ENCODE data around the gene TMEM132C.

DNA sequence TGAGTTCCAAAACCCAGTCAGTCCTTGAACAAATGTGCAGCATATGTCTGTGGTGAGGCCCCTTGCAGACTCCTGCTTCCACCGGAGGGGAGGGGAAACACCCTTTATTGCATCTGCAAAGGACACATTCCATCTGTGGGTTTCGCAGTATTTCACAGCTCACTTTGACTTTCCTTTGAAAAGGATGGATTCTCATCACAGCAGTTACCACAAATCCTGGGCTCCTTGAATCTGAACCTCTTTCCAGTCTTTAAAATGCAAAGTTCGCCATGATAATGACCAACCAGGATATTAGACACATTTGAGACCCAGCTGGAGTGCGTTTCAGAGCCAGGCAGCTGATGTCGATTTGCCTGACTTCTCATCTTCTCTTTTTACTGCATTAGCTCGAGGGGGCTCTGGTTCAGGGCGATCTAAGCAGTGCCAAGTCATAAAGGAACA, 314.4 kb downstream of the TMEM132C start:
- no peak for TF ChIP-seq SMC3 (IDR thresholded peaks at IDR 0.05; ENCODE audit: low read depth, low read length)
- TF ChIP-seq, protein P1, sequence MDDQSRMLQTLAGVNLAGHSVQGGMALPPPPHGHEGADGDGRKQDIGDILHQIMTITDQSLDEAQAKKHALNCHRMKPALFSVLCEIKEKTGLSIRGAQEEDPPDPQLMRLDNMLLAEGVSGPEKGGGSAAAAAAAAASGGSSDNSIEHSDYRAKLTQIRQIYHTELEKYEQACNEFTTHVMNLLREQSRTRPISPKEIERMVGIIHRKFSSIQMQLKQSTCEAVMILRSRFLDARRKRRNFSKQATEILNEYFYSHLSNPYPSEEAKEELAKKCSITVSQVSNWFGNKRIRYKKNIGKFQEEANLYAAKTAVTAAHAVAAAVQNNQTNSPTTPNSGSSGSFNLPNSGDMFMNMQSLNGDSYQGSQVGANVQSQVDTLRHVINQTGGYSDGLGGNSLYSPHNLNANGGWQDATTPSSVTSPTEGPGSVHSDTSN (IDR thresholded peaks at IDR 0.05) = no peak
- TF ChIP-seq, protein P2, sequence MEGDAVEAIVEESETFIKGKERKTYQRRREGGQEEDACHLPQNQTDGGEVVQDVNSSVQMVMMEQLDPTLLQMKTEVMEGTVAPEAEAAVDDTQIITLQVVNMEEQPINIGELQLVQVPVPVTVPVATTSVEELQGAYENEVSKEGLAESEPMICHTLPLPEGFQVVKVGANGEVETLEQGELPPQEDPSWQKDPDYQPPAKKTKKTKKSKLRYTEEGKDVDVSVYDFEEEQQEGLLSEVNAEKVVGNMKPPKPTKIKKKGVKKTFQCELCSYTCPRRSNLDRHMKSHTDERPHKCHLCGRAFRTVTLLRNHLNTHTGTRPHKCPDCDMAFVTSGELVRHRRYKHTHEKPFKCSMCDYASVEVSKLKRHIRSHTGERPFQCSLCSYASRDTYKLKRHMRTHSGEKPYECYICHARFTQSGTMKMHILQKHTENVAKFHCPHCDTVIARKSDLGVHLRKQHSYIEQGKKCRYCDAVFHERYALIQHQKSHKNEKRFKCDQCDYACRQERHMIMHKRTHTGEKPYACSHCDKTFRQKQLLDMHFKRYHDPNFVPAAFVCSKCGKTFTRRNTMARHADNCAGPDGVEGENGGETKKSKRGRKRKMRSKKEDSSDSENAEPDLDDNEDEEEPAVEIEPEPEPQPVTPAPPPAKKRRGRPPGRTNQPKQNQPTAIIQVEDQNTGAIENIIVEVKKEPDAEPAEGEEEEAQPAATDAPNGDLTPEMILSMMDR (IDR thresholded peaks at IDR 0.05) = no peak
- TF ChIP-seq POLR2AphosphoS5 (IDR thresholded peaks at IDR 0.05; ENCODE audit: low read depth, low read length) = no peak
- TF ChIP-seq FOXJ3 (CRISPR knock-in tag; IDR thresholded peaks at IDR 0.05) = no peak
- no peak for TF ChIP-seq RAD21 (IDR thresholded peaks at IDR 0.05; ENCODE audit: low read length)
- TF ChIP-seq TEAD4 (IDR thresholded peaks at IDR 0.05; ENCODE audit: borderline replicate concordance, insufficient read depth) = no peak
- TF ChIP-seq, protein P3, sequence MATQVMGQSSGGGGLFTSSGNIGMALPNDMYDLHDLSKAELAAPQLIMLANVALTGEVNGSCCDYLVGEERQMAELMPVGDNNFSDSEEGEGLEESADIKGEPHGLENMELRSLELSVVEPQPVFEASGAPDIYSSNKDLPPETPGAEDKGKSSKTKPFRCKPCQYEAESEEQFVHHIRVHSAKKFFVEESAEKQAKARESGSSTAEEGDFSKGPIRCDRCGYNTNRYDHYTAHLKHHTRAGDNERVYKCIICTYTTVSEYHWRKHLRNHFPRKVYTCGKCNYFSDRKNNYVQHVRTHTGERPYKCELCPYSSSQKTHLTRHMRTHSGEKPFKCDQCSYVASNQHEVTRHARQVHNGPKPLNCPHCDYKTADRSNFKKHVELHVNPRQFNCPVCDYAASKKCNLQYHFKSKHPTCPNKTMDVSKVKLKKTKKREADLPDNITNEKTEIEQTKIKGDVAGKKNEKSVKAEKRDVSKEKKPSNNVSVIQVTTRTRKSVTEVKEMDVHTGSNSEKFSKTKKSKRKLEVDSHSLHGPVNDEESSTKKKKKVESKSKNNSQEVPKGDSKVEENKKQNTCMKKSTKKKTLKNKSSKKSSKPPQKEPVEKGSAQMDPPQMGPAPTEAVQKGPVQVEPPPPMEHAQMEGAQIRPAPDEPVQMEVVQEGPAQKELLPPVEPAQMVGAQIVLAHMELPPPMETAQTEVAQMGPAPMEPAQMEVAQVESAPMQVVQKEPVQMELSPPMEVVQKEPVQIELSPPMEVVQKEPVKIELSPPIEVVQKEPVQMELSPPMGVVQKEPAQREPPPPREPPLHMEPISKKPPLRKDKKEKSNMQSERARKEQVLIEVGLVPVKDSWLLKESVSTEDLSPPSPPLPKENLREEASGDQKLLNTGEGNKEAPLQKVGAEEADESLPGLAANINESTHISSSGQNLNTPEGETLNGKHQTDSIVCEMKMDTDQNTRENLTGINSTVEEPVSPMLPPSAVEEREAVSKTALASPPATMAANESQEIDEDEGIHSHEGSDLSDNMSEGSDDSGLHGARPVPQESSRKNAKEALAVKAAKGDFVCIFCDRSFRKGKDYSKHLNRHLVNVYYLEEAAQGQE (IDR thresholded peaks at IDR 0.05; ENCODE audit: low read depth, low read length) = no peak
- TF ChIP-seq MXI1 (IDR thresholded peaks at IDR 0.05; ENCODE audit: low read depth, low read length) = no peak
- no peak for TF ChIP-seq FOSL2 (IDR thresholded peaks at IDR 0.05; ENCODE audit: borderline replicate concordance, low read depth)
- TF ChIP-seq RXRA (IDR thresholded peaks at IDR 0.05; ENCODE audit: borderline replicate concordance, low read depth) = no peak

All from SK-N-SH (cell line).